ENCODE measurements around the gene SHANK2. TPM values are rescaled to one million over a fixed set of nuclear protein-coding genes. Genes with fewer than 3 reads are reported as not detected.

The SHANK2 gene
- total RNA-seq, 1 donor from 2014 or later: 10.0 TPM

GRCh38 chr11:71266114-71266833 lies 13.9 kb upstream of the SHANK2 start:
- no peak overlapping the region for H3K27ac Mint-ChIP-seq (ENCODE audit: unreplicated experiment)
- H3K27me3 Mint-ChIP-seq (ENCODE audit: low read depth): no peaks in the 10 kb centered on the region
- no peak for DNase-seq (ENCODE audit: low read depth, low spot score)
- TF ChIP-seq CTCF (conservative IDR thresholded peaks at IDR 0.05): no peak
- no peaks in the 10 kb centered on the region for H3K4me1 Mint-ChIP-seq
- H3K4me3 Mint-ChIP-seq: no peak overlapping the region
- no peaks in the 10 kb centered on the region for H3K36me3 Mint-ChIP-seq (ENCODE audit: low read depth)
- no peaks in the 10 kb centered on the region for H3K9me3 Mint-ChIP-seq

- Mint-ChIP-seq H3K4me3 (no peak overlapping the region), H3K9me3 (no peaks in the 10 kb centered on the region), H3K27me3 (ENCODE audit: low read depth) (no peaks in the 10 kb centered on the region), H3K27ac (ENCODE audit: unreplicated experiment) (no peak overlapping the region), H3K36me3 (ENCODE audit: low read depth) (no peaks in the 10 kb centered on the region), H3K4me1 (no peaks in the 10 kb centered on the region)
- no peak for TF ChIP-seq CTCF (conservative IDR thresholded peaks at IDR 0.05)
- no peak for DNase-seq (ENCODE audit: low read depth, low spot score)
Measured at GRCh38 chr11:71265559-71266092, 13.2 kb upstream of the SHANK2 start.

GRCh38 chr11:71263386-71263785 lies 11.0 kb upstream of the SHANK2 start:
- no peaks in the 10 kb centered on the region for H3K36me3 Mint-ChIP-seq (ENCODE audit: low read depth)
- H3K4me3 Mint-ChIP-seq: no peak overlapping the region
- H3K27me3 Mint-ChIP-seq (ENCODE audit: low read depth): no peaks in the 10 kb centered on the region
- no peaks in the 10 kb centered on the region for H3K9me3 Mint-ChIP-seq
- no peak for TF ChIP-seq CTCF (conservative IDR thresholded peaks at IDR 0.05)
- H3K27ac Mint-ChIP-seq (ENCODE audit: unreplicated experiment): no peak overlapping the region
- no peak for DNase-seq (ENCODE audit: low read depth, low spot score)
- H3K4me1 Mint-ChIP-seq: no peaks in the 10 kb centered on the region

- Mint-ChIP-seq H3K4me1 (peaks cover 5% of the 10 kb centered on the region), H3K27ac (ENCODE audit: unreplicated experiment) (no peak overlapping the region), H3K27me3 (ENCODE audit: low read depth) (peaks cover 48% of the 10 kb centered on the region), H3K36me3 (ENCODE audit: low read depth) (no peaks in the 10 kb centered on the region), H3K4me3 (no peak overlapping the region), H3K9me3 (no peaks in the 10 kb centered on the region)
- no peak for DNase-seq (ENCODE audit: low read depth, low spot score)
- no peak for TF ChIP-seq CTCF (conservative IDR thresholded peaks at IDR 0.05)
Measured at GRCh38 chr11:71255800-71256479, 3.6 kb upstream of the SHANK2 start.

GRCh38 chr11:71255323-71255722 lies 2.9 kb upstream of the SHANK2 start:
- Mint-ChIP-seq H3K27me3 (ENCODE audit: low read depth) (peaks cover 55% of the 10 kb centered on the region), H3K27ac (ENCODE audit: unreplicated experiment) (no peak overlapping the region), H3K4me1 (peaks cover 6% of the 10 kb centered on the region), H3K9me3 (no peaks in the 10 kb centered on the region), H3K4me3 (no peak overlapping the region), H3K36me3 (ENCODE audit: low read depth) (no peaks in the 10 kb centered on the region)
- no peak for TF ChIP-seq CTCF (conservative IDR thresholded peaks at IDR 0.05)
- no peak for DNase-seq (ENCODE audit: low read depth, low spot score)

All from neural crest cell (in vitro differentiated cells).